ENCODE measurements around the gene PPM1E. TPM values are rescaled to one million over a fixed set of nuclear protein-coding genes. Genes with fewer than 3 reads are reported as not detected.
A peak's percentile ranks its signal among the peaks of the same experiment; 100 is the strongest.

PPM1E gene
- total RNA-seq, 2 experiments from 2014 or later = 0.19 to 0.40 TPM

DNA sequence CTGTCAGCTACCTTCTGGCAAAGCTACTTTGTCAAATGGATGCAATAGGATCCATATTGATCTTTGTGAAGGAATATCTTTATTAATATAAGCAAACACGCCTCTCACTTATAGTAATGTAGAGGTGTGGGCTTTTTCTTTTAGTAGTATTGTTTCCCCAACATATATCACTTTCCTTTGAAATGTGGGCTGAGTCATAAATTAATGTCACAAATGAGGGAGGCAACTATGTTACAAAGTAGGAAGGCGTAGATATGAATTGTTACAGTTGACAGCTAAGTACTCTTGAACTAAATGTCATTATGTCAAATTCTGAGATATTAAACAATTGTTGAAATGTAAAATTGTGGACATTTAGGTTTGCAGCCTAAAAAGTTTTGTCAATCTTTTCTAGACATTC lies 2.6 kb upstream of the PPM1E start:
- H2AFZ ChIP-seq (ENCODE audit: low read length) = no peak overlapping the region
- no peak overlapping the region for H3K4me3 ChIP-seq (ENCODE audit: low read depth, low read length, poor library complexity, severe bottlenecking)
- TF ChIP-seq, protein P1, sequence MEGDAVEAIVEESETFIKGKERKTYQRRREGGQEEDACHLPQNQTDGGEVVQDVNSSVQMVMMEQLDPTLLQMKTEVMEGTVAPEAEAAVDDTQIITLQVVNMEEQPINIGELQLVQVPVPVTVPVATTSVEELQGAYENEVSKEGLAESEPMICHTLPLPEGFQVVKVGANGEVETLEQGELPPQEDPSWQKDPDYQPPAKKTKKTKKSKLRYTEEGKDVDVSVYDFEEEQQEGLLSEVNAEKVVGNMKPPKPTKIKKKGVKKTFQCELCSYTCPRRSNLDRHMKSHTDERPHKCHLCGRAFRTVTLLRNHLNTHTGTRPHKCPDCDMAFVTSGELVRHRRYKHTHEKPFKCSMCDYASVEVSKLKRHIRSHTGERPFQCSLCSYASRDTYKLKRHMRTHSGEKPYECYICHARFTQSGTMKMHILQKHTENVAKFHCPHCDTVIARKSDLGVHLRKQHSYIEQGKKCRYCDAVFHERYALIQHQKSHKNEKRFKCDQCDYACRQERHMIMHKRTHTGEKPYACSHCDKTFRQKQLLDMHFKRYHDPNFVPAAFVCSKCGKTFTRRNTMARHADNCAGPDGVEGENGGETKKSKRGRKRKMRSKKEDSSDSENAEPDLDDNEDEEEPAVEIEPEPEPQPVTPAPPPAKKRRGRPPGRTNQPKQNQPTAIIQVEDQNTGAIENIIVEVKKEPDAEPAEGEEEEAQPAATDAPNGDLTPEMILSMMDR (conservative IDR thresholded peaks at IDR 0.05; ENCODE audit: low read length) = no peak
- TF ChIP-seq EZH2phosphoT487 (IDR thresholded peaks at IDR 0.05; ENCODE audit: borderline replicate concordance, low read depth, low read length) = no peak
- ChIA-PET POLR2A (interaction anchor here (0.6 kb wide), 1 partner anchor 36 kb away, joined by 3 read pairs; no protein-coding TSS in a partner anchor), CTCF (ENCODE audit: unreplicated experiment) (no interaction called here)
- H3K79me2 ChIP-seq (ENCODE audit: insufficient read depth, low read depth, low read length) = no peaks in the 10 kb centered on the region
- H3K36me3 ChIP-seq (ENCODE audit: insufficient read depth, low read length) = no peaks in the 10 kb centered on the region
- H4K20me1 ChIP-seq (ENCODE audit: insufficient read depth, low read length) = no peaks in the 10 kb centered on the region
- DNase-seq (ENCODE audit: low spot score) = no peak
- no peak overlapping the region for H3K27ac ChIP-seq (ENCODE audit: low read depth, low read length, poor library complexity, severe bottlenecking)
- BruUV-seq (replicated peaks) = no TSS peak
- H3K4me1 ChIP-seq (ENCODE audit: insufficient read depth, low read length, poor library complexity, severe bottlenecking) = peaks cover 14% of the 10 kb centered on the region
- H3K4me2 ChIP-seq (ENCODE audit: low read length) = no peak overlapping the region
- no peaks in the 10 kb centered on the region for H3K9me2 ChIP-seq (ENCODE audit: insufficient read depth, low read length)
- intact Hi-C loops (cut with micrococcal nuclease; ENCODE audit: unreplicated experiment) = no loop called here
- no peaks in the 10 kb centered on the region for H3K9me3 ChIP-seq (ENCODE audit: low read length)

DNA sequence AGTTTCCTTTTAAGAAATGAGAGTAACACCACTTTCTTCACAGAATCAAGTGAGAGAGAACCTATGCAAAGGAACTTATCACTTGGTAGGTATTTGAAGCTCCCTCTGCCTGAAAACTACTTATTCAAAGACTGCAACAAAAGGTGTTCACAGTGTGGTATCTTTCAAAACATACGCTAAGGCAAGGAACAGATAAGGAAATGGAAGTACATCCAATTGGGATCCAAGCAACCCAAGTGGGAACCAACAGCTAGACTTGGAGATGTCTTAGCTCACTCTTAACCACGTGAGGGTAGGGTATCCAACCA lies 431 bp upstream of the PPM1E start:
- peak overlapping the region; percentile 93 for H3K4me2 ChIP-seq (ENCODE audit: low read length)
- POLR2A ChIA-PET = interaction anchor here (0.6 kb wide), 1 partner anchor 25 kb away, joined by 3 read pairs; no protein-coding TSS in a partner anchor
- H3K9me2 ChIP-seq (ENCODE audit: insufficient read depth, low read length) = no peaks in the 10 kb centered on the region
- H3K27ac ChIP-seq (ENCODE audit: low read depth, low read length, poor library complexity, severe bottlenecking) = no peak overlapping the region
- H2AFZ ChIP-seq (ENCODE audit: low read length) = peak overlapping the region; percentile 22; the same call in 1 of the 2 replicates
- peak overlapping the region; percentile 75 for H3K4me3 ChIP-seq (ENCODE audit: low read depth, low read length, poor library complexity, severe bottlenecking)
- H3K36me3 ChIP-seq (ENCODE audit: insufficient read depth, low read length) = no peaks in the 10 kb centered on the region
- no peaks in the 10 kb centered on the region for H3K9me3 ChIP-seq (ENCODE audit: low read length)
- no TSS peak for BruUV-seq (replicated peaks)
- no peaks in the 10 kb centered on the region for H4K20me1 ChIP-seq (ENCODE audit: insufficient read depth, low read length)
- DNase-seq (ENCODE audit: low spot score) = no peak
- intact Hi-C loops (cut with micrococcal nuclease; ENCODE audit: unreplicated experiment) = no loop called here
- H3K4me1 ChIP-seq (ENCODE audit: insufficient read depth, low read length, poor library complexity, severe bottlenecking) = peaks cover 14% of the 10 kb centered on the region
- TF ChIP-seq EZH2phosphoT487 (IDR thresholded peaks at IDR 0.05; ENCODE audit: borderline replicate concordance, low read depth, low read length) = no peak
- TF ChIP-seq, protein P1 (conservative IDR thresholded peaks at IDR 0.05; ENCODE audit: low read length) = no peak
- H3K79me2 ChIP-seq (ENCODE audit: insufficient read depth, low read depth, low read length) = no peaks in the 10 kb centered on the region
- CTCF ChIA-PET (ENCODE audit: unreplicated experiment) = no interaction called here

DNA sequence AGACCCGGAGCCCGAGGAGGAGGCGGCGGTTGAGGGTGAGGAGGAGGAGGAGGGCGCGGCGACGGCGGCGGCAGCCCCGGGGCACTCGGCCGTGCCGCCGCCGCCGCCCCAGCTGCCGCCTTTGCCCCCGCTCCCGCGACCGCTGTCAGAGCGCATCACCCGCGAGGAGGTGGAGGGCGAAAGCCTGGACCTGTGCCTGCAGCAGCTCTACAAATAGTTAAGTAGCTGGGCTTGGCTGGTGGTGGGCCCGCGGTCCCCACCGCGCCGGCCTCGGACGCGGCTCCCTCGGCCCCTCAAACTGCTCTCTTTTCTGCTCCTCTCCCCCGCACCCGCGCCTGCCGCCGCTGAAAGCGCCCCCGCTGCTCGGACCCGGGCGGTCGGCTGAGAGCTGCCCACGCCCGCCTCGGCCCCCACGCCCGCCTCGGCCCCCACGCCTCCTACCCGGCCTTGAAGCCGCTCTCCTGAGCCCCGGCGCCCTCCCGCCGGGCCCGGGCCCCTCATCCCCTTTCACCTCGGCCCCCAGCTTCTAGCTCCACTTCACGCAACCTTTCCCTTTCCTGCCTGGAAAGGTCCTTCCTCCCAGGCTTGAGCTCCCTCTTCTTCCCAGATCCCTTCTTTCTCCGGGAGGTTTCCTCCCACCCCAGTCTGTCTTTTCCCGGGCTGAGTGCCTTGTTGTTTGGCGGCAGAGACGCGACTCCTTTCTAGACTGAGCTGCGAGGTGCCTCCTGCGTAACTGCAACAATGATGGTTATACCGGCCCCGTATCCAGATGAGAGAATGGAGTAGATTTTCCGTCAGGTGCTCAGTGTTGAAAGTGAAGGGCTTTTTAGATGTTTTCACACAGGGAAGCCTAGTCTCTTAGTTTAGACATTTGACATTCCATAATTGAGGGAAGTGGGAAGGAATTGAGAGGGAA lies 850 bp downstream of the PPM1E start:
- peak; percentile 38 for DNase-seq (ENCODE audit: low spot score)

More for the DNA sequence above, 850 bp downstream of the PPM1E start:
- peaks cover 14% of the 10 kb centered on the region for H3K4me1 ChIP-seq (ENCODE audit: insufficient read depth, low read length, poor library complexity, severe bottlenecking)
- BruUV-seq (replicated peaks) = no TSS peak
- H3K4me2 ChIP-seq (ENCODE audit: low read length) = peak overlapping the region; percentile 93
- TF ChIP-seq EZH2phosphoT487 (IDR thresholded peaks at IDR 0.05; ENCODE audit: borderline replicate concordance, low read depth, low read length) = peak; percentile 88
- TF ChIP-seq, protein P1 (conservative IDR thresholded peaks at IDR 0.05; ENCODE audit: low read length) = no peak
- H3K9me3 ChIP-seq (ENCODE audit: low read length) = no peaks in the 10 kb centered on the region
- peak overlapping the region; percentile 75 for H3K4me3 ChIP-seq (ENCODE audit: low read depth, low read length, poor library complexity, severe bottlenecking)
- ChIA-PET CTCF (ENCODE audit: unreplicated experiment) (no interaction called here), POLR2A (interaction anchor here (1.0 kb wide), 1 partner anchor 10 kb away, joined by 3 read pairs; no protein-coding TSS in a partner anchor)
- H3K9me2 ChIP-seq (ENCODE audit: insufficient read depth, low read length) = no peaks in the 10 kb centered on the region
- H3K27ac ChIP-seq (ENCODE audit: low read depth, low read length, poor library complexity, severe bottlenecking) = no peak overlapping the region
- no peaks in the 10 kb centered on the region for H4K20me1 ChIP-seq (ENCODE audit: insufficient read depth, low read length)
- no peaks in the 10 kb centered on the region for H3K79me2 ChIP-seq (ENCODE audit: insufficient read depth, low read depth, low read length)
- intact Hi-C loops (cut with micrococcal nuclease; ENCODE audit: unreplicated experiment) = no loop called here
- H2AFZ ChIP-seq (ENCODE audit: low read length) = peak overlapping the region; percentile 22; the same call in 1 of the 2 replicates
- H3K36me3 ChIP-seq (ENCODE audit: insufficient read depth, low read length) = no peaks in the 10 kb centered on the region
